Thoracic aorta (tissue), 2 donors: Measurements from ENCODE around the gene DOHH. TPM values are rescaled to one million over a fixed set of nuclear protein-coding genes. Genes with fewer than 3 reads are reported as not detected.

Experiments
- ATAC-seq: fragments of 150-250 bp; one replicate; pipeline ENCODE4 v1.8.0; 2017; ENCODE audit warnings: low read depth; ENCODE audit not compliant: insufficient number of reproducible peaks, low FRiP score
- DNase-seq: peaks from one replicate; pipeline ENCODE4 v3.0.0-alpha.2; 2020; ENCODE audit warnings: low spot score
- H3K27ac ChIP-seq, 2 donors: fragments of 200-600 bp; sonication (generic); 1 replicate in 1 of 2; 2 replicates in 1 of 2; pipeline ENCODE4 v1.5.1; 2016; ENCODE audit warnings: mild to moderate bottlenecking in 2 of 2, moderate library complexity in 2 of 2
- H3K27me3 ChIP-seq: fragments of 200-600 bp; sonication (generic); replicated peaks from 2 replicates; pipeline ENCODE4 v1.6.0; 2016; ENCODE audit warnings: mild to moderate bottlenecking; ENCODE audit not compliant: insufficient read depth
- H3K36me3 ChIP-seq: fragments of 200-600 bp; sonication (generic); one replicate; pipeline ENCODE4 v1.5.1; 2016
- H3K4me1 ChIP-seq, 2 donors: fragments of 200-600 bp; sonication (generic); 1 replicate in 1 of 2; 2 replicates in 1 of 2; pipeline versions ENCODE4 v1.5.1 to v1.6.0; 2016; ENCODE audit warnings: low read depth in 2 of 2, mild to moderate bottlenecking in 1 of 2; ENCODE audit not compliant: control insufficient read depth in 1 of 2
- H3K4me3 ChIP-seq: fragments of 200-600 bp; sonication (generic); 2 replicates; pipeline ENCODE4 v1.5.1; 2016; ENCODE audit warnings: mild to moderate bottlenecking
- H3K9me3 ChIP-seq: fragments of 200-600 bp; sonication (generic); 2 replicates; pipeline ENCODE4 v1.5.1; 2016
- total RNA-seq, 2 donors: library from RNA; depleted of rRNA; stranded (reverse); fragments of >200 nt; gene quantifications; one replicate each; pipeline versions ENCODE4 v1.1.0 to v1.2.3, GENCODE V29; 2016
- TF ChIP-seq, protein P1 (sequence below): fragments of 200-600 bp; sonication (generic); IDR thresholded peaks from one replicate; pipeline ENCODE4 v1.5.1; 2019; ENCODE audit warnings: antibody characterized with exemption

DOHH gene
- total RNA-seq, 2 donors from 2014 or later, result 22.0 to 24.2 TPM

DNA sequence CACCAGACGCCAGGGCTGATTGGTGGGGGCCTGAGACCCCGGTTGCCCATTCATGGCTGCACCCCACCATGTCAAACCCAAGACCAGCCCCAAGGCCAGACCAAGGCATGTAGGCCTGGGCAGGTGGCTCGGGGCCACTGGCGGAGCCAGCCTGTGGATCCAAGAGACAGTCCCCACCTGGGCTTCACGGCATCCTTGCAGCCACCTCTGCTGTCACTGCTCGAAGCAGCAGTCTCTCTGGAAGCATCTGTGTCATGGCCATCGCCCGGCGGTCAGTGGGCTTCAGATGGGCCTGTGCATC, 34.7 kb upstream of the DOHH start:
- Histone ChIP-seq H3K4me1 (no peaks in the 10 kb centered on the region), H3K9me3 (no peaks in the 10 kb centered on the region), H3K36me3 (peaks cover 46% of the 10 kb centered on the region), H3K27me3 (no peaks in the 10 kb centered on the region), H3K4me3 (no peak overlapping the region), H3K27ac (no peak overlapping the region)
- DNase-seq (no peak), ATAC-seq (no peak)
- TF ChIP-seq, protein P1, sequence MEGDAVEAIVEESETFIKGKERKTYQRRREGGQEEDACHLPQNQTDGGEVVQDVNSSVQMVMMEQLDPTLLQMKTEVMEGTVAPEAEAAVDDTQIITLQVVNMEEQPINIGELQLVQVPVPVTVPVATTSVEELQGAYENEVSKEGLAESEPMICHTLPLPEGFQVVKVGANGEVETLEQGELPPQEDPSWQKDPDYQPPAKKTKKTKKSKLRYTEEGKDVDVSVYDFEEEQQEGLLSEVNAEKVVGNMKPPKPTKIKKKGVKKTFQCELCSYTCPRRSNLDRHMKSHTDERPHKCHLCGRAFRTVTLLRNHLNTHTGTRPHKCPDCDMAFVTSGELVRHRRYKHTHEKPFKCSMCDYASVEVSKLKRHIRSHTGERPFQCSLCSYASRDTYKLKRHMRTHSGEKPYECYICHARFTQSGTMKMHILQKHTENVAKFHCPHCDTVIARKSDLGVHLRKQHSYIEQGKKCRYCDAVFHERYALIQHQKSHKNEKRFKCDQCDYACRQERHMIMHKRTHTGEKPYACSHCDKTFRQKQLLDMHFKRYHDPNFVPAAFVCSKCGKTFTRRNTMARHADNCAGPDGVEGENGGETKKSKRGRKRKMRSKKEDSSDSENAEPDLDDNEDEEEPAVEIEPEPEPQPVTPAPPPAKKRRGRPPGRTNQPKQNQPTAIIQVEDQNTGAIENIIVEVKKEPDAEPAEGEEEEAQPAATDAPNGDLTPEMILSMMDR, result no peak

GRCh38 chr19:3534375-3535234, 34.1 kb upstream of the DOHH start:
- ATAC-seq (no peak), DNase-seq (no peak)
- no peaks in the 10 kb centered on the region for H3K4me1 ChIP-seq
- no peaks in the 10 kb centered on the region for H3K9me3 ChIP-seq
- TF ChIP-seq, protein P1, result no peak
- H3K27me3 ChIP-seq, result no peaks in the 10 kb centered on the region
- H3K27ac ChIP-seq, result no peak overlapping the region
- peaks cover 46% of the 10 kb centered on the region for H3K36me3 ChIP-seq
- H3K4me3 ChIP-seq, result no peak overlapping the region

DNA sequence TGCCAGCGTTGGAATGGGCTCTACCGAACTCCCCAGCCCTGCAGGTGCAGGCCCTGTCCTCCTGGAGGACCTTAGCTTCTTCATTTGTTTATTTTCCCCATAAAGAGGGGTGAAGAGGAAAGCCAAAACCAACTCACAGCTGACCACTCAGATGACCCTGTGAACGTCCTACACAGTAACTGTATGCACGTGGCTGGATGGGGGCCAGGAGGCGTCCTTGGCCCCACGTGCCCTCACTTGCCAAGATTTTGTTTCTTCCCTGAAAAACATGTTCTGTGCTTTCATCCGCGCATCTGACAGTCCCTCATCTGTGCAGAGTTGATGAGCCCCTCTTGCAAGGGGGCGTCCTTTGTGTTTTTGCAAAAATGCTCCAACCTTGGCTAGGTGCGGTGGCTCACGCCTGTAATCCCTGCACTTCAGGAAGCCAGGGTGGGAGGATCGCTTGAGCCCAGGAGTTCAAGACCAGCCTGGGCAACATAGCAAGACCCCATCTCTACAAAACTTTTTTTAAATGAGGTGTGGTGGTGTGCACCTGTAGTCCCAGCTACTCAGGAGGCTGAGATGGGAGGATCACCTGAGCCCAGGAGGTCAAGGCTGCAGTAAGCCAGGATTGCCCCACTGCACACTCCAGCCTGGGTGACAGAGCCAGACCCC, 33.2 kb upstream of the DOHH start:
- TF ChIP-seq, protein P1, result no peak
- Histone ChIP-seq H3K4me1 (no peaks in the 10 kb centered on the region), H3K27me3 (no peaks in the 10 kb centered on the region), H3K9me3 (no peaks in the 10 kb centered on the region), H3K36me3 (peaks cover 46% of the 10 kb centered on the region), H3K4me3 (no peak overlapping the region), H3K27ac (no peak overlapping the region)
- ATAC-seq, result no peak
- no peak for DNase-seq

- Histone ChIP-seq H3K4me1 (no peaks in the 10 kb centered on the region), H3K4me3 (no peak overlapping the region), H3K9me3 (no peaks in the 10 kb centered on the region), H3K27me3 (no peaks in the 10 kb centered on the region), H3K27ac (no peak overlapping the region), H3K36me3 (peaks cover 50% of the 10 kb centered on the region)
- ATAC-seq (no peak), DNase-seq (no peak)
- TF ChIP-seq, protein P1, result no peak
Observed at GRCh38 chr19:3533033-3533432, 32.6 kb upstream of the DOHH start.

- TF ChIP-seq, protein P1, result no peak
- DNase-seq, result no peak
- Histone ChIP-seq H3K36me3 (peaks cover 58% of the 10 kb centered on the region), H3K27ac (no peak overlapping the region), H3K4me3 (no peak overlapping the region), H3K4me1 (no peaks in the 10 kb centered on the region), H3K27me3 (no peaks in the 10 kb centered on the region), H3K9me3 (no peaks in the 10 kb centered on the region)
- no peak for ATAC-seq
Observed at GRCh38 chr19:3532154-3532786, 31.8 kb upstream of the DOHH start.
